Adrenal gland (tissue), 12 donors: ENCODE measurements around the gene AADAC. TPM values are rescaled to one million over a fixed set of nuclear protein-coding genes. Genes with fewer than 3 reads are reported as not detected.

ENCODE experiments used
- DNase-seq, 7 donors: peaks; one replicate each; pipeline ENCODE4 v3.0.0-alpha.2; 2019 to 2020
- H3K27ac ChIP-seq, 5 donors: fragments of 200-600 bp; sonication (generic) in 4 of 5; 1 replicate in 3 of 5; 2 replicates in 2 of 5; pipeline versions ENCODE4 v1.5.1 to v1.8.0; 2016 to 2020; ENCODE audit warnings: mild to moderate bottlenecking in 1 of 5
- H3K27me3 ChIP-seq: fragments of 200-600 bp; 2 replicates; pipeline ENCODE4 v1.8.0; 2021
- H3K36me3 ChIP-seq, 2 donors: fragments of 200-600 bp; replicated peaks in 1 of 2; 1 replicate in 1 of 2; 2 replicates in 1 of 2; pipeline versions ENCODE4 v1.5.1 to v1.8.0; 2018 to 2022
- H3K4me1 ChIP-seq, 2 donors: fragments of 200-600 bp; replicated peaks in 1 of 2; 1 replicate in 1 of 2; 2 replicates in 1 of 2; pipeline versions ENCODE4 v1.5.1 to v1.8.0; 2018 to 2021
- H3K4me3 ChIP-seq, 4 donors: fragments of 200-600 bp; sonication (generic) in 3 of 4; one replicate each; pipeline ENCODE4 v1.5.1; 2016 to 2018
- H3K9me3 ChIP-seq, 3 donors: fragments of 200-600 bp; sonication (generic) in 1 of 3; replicated peaks in 1 of 3; 1 replicate in 2 of 3; 2 replicates in 1 of 3; pipeline versions ENCODE4 v1.5.1 to v1.8.0; 2016 to 2021
- POLR2A ChIP-seq, 2 donors: fragments of 450-650 bp; IDR thresholded peaks; one replicate each; pipeline ENCODE4 v1.6.1; 2017; ENCODE audit warnings: antibody characterized with exemption in 2 of 2, mild to moderate bottlenecking in 2 of 2, moderate library complexity in 1 of 2
- WGBS, 4 donors: extraction: QIAGEN DNeasy Blood & Tissue Kit in 2 of 4; methylation state at CpG; one replicate each; pipeline versions ENCODE4 v1.1.5 to v1.1.7; 2013 to 2017; 5-methylcytosine and 5-hydroxymethylcytosine counted together
- intact Hi-C, 2 donors: fragments of 100-400 bp; cut with DNase I; formaldehyde crosslinking; loops; one replicate each; pipeline versions ENCODE4 v1.14.1 to v1.15.0; 2022 to 2023
- polyA plus RNA-seq, 3 donors: library from polyadenylated mRNA; stranded (reverse); fragments of 200-250 nt in 2 of 3; fragments of 350-450 nt in 1 of 3; fragmentation: Illumina TruSeq in 1 of 3; extraction: RNeasy Lipid Tissue Mini Kit (QIAGEN cat#74804) in 1 of 3; gene quantifications; one replicate each; pipeline ENCODE4 v1.2.3, GENCODE V29; 2013 to 2014
- total RNA-seq, 9 donors: library from RNA; depleted of rRNA in 4 of 9; stranded (reverse); fragments of >200 nt in 4 of 9; fragments of 120-200 nt in 1 of 9; fragmentation: NEBNext Ultra II Directional in 1 of 9; extraction: Animal tissue kit (Norgen Biotek cat#: 25700) in 1 of 9; gene quantifications; one replicate each; pipeline versions ENCODE4 v1.1.0 to v1.2.4, GENCODE V29; 2013 to 2023
- TF ChIP-seq, protein P1 (sequence below), 6 experiments: fragments of 450-650 bp in 4 of 6; fragments of 200-600 bp in 2 of 6; sonication (generic) in 1 of 6; IDR thresholded peaks; 1 replicate in 5 of 6; 2 replicates in 1 of 6; pipeline versions ENCODE4 v1.5.1 to v1.8.0; 2016 to 2021; ENCODE audit warnings: antibody characterized with exemption in 6 of 6, mild to moderate bottlenecking in 2 of 6, moderate library complexity in 1 of 6
- donor health status: healthy with polysubstance abuse.
- donor health status: Bipolar disorder and iron deficiency.
- donor health status: DM: yes; HTN: yes; CAD: no.
- donor health status: DM: no; HTN: no; CAD: no.
- donor health status: DM: no; HTN: no; CAD: no.
- donor health status: DM: yes; HTN: yes; CAD: no.

Gene AADAC
- total and polyA plus RNA-seq, 12 donors, result 26.9 to 1,013 (median 227) TPM

DNA sequence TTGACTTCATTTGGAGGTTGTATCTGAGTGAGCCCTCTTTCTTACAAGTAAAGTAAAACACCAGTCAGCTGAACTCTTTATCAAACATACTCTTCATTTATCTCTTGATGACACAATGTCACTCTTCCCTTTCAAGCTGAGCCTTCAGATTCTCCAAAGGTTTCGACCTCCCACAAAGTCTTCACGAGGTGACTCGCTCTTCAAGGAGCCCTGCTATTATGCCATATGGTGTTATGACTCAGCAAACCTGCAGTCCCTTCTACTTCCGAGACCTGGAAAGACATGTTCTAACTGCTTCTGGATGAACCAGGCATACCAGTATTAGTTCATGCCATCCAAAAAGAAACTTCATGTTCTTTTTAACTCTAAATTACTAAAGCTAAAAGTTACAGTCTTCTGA lies 23.1 kb downstream of the AADAC start:
- 30 to 54% (median 43%) methylated on average over 4 of the region's 4 CpGs for WGBS, 4 donors
- Histone ChIP-seq H3K4me3 (no peak overlapping the region), H3K9me3 (no peaks in the 10 kb centered on the region), H3K27ac (peak overlapping the region in 2 of 5 donors; percentile 38 to 48), H3K4me1 (peaks cover 4 to 8% of the 10 kb centered on the region in 2 donors), H3K36me3 (no peaks in the 10 kb centered on the region), H3K27me3 (no peaks in the 10 kb centered on the region)
- DNase-seq, result no peak
- TF ChIP-seq, protein P1, sequence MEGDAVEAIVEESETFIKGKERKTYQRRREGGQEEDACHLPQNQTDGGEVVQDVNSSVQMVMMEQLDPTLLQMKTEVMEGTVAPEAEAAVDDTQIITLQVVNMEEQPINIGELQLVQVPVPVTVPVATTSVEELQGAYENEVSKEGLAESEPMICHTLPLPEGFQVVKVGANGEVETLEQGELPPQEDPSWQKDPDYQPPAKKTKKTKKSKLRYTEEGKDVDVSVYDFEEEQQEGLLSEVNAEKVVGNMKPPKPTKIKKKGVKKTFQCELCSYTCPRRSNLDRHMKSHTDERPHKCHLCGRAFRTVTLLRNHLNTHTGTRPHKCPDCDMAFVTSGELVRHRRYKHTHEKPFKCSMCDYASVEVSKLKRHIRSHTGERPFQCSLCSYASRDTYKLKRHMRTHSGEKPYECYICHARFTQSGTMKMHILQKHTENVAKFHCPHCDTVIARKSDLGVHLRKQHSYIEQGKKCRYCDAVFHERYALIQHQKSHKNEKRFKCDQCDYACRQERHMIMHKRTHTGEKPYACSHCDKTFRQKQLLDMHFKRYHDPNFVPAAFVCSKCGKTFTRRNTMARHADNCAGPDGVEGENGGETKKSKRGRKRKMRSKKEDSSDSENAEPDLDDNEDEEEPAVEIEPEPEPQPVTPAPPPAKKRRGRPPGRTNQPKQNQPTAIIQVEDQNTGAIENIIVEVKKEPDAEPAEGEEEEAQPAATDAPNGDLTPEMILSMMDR (IDR thresholded peaks at IDR 0.05), result no peak
- TF ChIP-seq POLR2A (IDR thresholded peaks at IDR 0.05), result no peak
- intact Hi-C loops, result loop anchor here (5.0 to 10.0 kb wide), 3 partner anchors 172 to 395 kb away; no protein-coding TSS in a partner anchor

DNA sequence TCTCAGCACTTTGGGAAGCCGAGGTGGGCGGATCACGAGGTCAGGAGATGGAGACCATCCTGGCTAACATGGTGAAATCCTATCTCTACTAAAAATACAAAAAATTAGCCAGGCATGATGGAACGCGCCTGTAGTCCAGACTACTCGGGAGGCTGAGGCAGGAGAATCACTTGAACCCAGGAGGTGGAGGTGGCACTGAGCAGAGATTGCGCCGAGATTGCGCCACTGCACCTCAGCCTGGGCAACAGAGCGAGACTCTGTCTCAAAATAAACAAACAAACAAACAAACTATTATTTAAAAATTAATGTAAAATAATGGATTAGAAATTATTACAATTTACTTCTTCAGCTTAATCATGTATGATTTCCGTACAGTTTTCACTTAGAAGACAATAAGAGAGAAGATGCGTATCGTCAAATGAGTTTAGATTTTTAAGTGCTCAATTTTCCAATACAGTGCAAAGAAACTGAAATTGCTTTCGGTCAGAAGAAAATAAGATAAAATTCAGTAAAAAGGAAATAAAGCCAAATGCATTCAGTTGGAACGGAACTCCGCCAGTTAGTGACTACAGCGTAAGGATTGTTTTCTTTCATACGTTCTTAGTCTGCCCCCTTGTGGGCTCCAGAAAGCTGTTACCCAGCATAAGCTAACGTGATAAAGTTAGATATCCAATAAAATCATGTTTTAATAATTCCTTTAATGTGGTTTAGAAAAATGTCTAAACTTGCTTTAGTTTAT lies 24.8 kb downstream of the AADAC start:
- H3K36me3 ChIP-seq, result no peaks in the 10 kb centered on the region
- H3K27me3 ChIP-seq, result no peaks in the 10 kb centered on the region
- DNase-seq, result peak; percentile 57 to 80 (median 70)
- WGBS, 4 donors, result 47 to 53% (median 51%) methylated on average over 19 of the region's 19 CpGs
- TF ChIP-seq, protein P1 (IDR thresholded peaks at IDR 0.05), result peak; percentile 58 to 91 (median 88)
- no peak for TF ChIP-seq POLR2A (IDR thresholded peaks at IDR 0.05)
- intact Hi-C loops, result loop anchor here (5.0 to 10.0 kb wide), 3 partner anchors 174 to 396 kb away; no protein-coding TSS in a partner anchor
- H3K4me1 ChIP-seq, result peaks cover 9 to 18% of the 10 kb centered on the region in 2 donors
- H3K27ac ChIP-seq, result no peak overlapping the region
- peak overlapping the region in 1 of 4 donors; percentile 46 for H3K4me3 ChIP-seq
- no peaks in the 10 kb centered on the region for H3K9me3 ChIP-seq

DNA sequence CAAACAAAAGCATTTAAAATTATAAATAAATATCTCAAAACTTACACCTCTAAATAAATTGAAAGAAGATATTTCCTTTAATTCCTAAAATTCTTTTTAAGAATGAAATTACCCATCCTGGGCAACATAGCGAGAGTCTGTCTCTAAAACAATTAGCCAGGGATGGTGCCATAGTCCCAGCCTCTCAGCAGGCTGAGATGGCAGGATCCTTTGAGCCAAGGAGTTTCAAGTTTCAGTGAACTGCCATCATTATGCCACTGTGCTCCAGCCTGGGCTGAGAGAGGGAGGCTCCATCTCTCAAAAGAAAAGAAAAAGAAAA lies 25.4 kb downstream of the AADAC start:
- H3K4me1 ChIP-seq, result peaks cover 9 to 18% of the 10 kb centered on the region in 2 donors
- intact Hi-C loops, result loop anchor here (5.0 to 10.0 kb wide), 3 partner anchors 174 to 397 kb away; no protein-coding TSS in a partner anchor
- DNase-seq, result no peak
- 71 to 91% (median 83%) methylated on average over 1 of the region's 1 CpG for WGBS, 4 donors
- no peak overlapping the region for H3K27ac ChIP-seq
- no peaks in the 10 kb centered on the region for H3K9me3 ChIP-seq
- TF ChIP-seq POLR2A (IDR thresholded peaks at IDR 0.05), result no peak
- TF ChIP-seq, protein P1 (IDR thresholded peaks at IDR 0.05), result no peak
- H3K4me3 ChIP-seq, result no peak overlapping the region
- H3K27me3 ChIP-seq, result no peaks in the 10 kb centered on the region
- no peaks in the 10 kb centered on the region for H3K36me3 ChIP-seq

DNA sequence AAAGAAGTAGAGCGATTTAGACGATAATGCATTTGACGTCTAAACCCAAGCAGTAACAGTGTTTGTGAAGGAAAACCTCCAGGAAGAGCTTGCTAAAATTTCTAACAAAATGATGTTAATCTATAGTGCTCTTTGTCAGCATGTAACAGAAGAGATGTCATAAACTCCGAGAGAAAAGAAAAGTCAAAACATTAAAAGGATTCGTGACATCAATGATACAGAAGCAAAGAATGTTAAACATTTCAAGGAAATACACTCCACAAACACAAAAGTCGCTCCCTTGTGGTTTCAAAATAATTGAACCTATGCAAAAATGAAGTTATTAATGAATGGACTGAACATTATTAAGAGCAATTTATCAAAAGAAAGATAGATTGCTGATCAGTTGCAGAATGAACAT lies 27.9 kb downstream of the AADAC start:
- no peak for DNase-seq

More for the DNA sequence above, 27.9 kb downstream of the AADAC start:
- no peak overlapping the region for H3K4me3 ChIP-seq
- no peak for TF ChIP-seq POLR2A (IDR thresholded peaks at IDR 0.05)
- TF ChIP-seq, protein P1 (IDR thresholded peaks at IDR 0.05), result no peak
- H3K27me3 ChIP-seq, result no peaks in the 10 kb centered on the region
- H3K36me3 ChIP-seq, result no peaks in the 10 kb centered on the region
- no peaks in the 10 kb centered on the region for H3K9me3 ChIP-seq
- intact Hi-C loops, result no loop called here
- H3K27ac ChIP-seq, result no peak overlapping the region
- 84 to 90% (median 88%) methylated on average over 6 of the region's 6 CpGs for WGBS, 4 donors
- H3K4me1 ChIP-seq, result peaks cover 9 to 16% of the 10 kb centered on the region in 2 donors
